Liver (tissue), 9 donors: ENCODE results near the gene MYO16. TPM values are rescaled to one million over a fixed set of nuclear protein-coding genes. Genes with fewer than 3 reads are reported as not detected.

Source experiments
- DNase-seq: peaks from one replicate; pipeline ENCODE4 v3.0.0-alpha.2; 2017; ENCODE audit warnings: low spot score
- H3K27ac ChIP-seq, 2 donors: one replicate each; pipeline ENCODE4 v1.7.0; 2013; ENCODE audit warnings: inconsistent platforms in 2 of 2, low read length in 2 of 2, control low read depth in 1 of 2, low read depth in 1 of 2, mild to moderate bottlenecking in 1 of 2
- H3K27me3 ChIP-seq, 4 donors: one replicate each; pipeline versions ENCODE4 v1.6.1 to v1.7.0; 2013; ENCODE audit warnings: low read length in 3 of 4, inconsistent platforms in 1 of 4, mild to moderate bottlenecking in 1 of 4, moderate library complexity in 1 of 4; ENCODE audit not compliant: control insufficient read depth in 4 of 4, insufficient read depth in 4 of 4
- H3K36me3 ChIP-seq, 4 donors: one replicate each; pipeline versions ENCODE4 v1.6.1 to v1.7.0; 2013; ENCODE audit warnings: low read length in 3 of 4, mild to moderate bottlenecking in 3 of 4, low read depth in 1 of 4, moderate library complexity in 1 of 4; ENCODE audit not compliant: control insufficient read depth in 4 of 4, insufficient read depth in 3 of 4
- H3K4me1 ChIP-seq, 4 donors: one replicate each; pipeline versions ENCODE4 v1.6.1 to v1.7.0; 2013; ENCODE audit warnings: low read length in 3 of 4, mild to moderate bottlenecking in 3 of 4, moderate library complexity in 1 of 4; ENCODE audit not compliant: control insufficient read depth in 4 of 4, insufficient read depth in 4 of 4
- H3K4me3 ChIP-seq, 3 donors: one replicate each; pipeline versions ENCODE4 v1.6.1 to v1.7.0; 2013; ENCODE audit warnings: low read length in 3 of 3, control low read depth in 1 of 3, low read depth in 1 of 3, mild to moderate bottlenecking in 1 of 3
- H3K9ac ChIP-seq, 2 donors: one replicate each; pipeline ENCODE4 v1.7.0; 2013; ENCODE audit warnings: low read length in 2 of 2, mild to moderate bottlenecking in 2 of 2, moderate library complexity in 2 of 2, control low read depth in 1 of 2, low read depth in 1 of 2
- H3K9me3 ChIP-seq, 4 donors: one replicate each; pipeline versions ENCODE4 v1.6.1 to v1.7.0; 2013; ENCODE audit warnings: low read length in 3 of 4; ENCODE audit not compliant: control insufficient read depth in 4 of 4
- CTCF ChIP-seq: fragments of 150-350 bp; IDR thresholded peaks from 2 replicates; pipeline ENCODE4 v1.5.1; 2017; ENCODE audit warnings: improper control_type of control experiment, low read depth, low read length; ENCODE audit not compliant: missing input control
- EGR1 ChIP-seq, 2 donors: IDR thresholded peaks; 2 replicates each; pipeline ENCODE4 v1.6.1; 2016 to 2018; ENCODE audit warnings: antibody characterized with exemption in 2 of 2, low read depth in 2 of 2
- FOXA1 ChIP-seq: IDR thresholded peaks from 2 replicates; pipeline ENCODE4 v1.6.1; 2016; ENCODE audit warnings: antibody characterized with exemption
- FOXA2 ChIP-seq: IDR thresholded peaks from 2 replicates; pipeline ENCODE4 v1.6.1; 2016; ENCODE audit warnings: antibody characterized with exemption
- GABPA ChIP-seq, 2 donors: IDR thresholded peaks in 1 of 2; conservative IDR thresholded peaks in 1 of 2; 2 replicates each; pipeline ENCODE4 v1.6.1; 2016; ENCODE audit warnings: antibody characterized with exemption in 2 of 2, mild to moderate bottlenecking in 1 of 2, moderate library complexity in 1 of 2
- HNF4A ChIP-seq, 2 donors: conservative IDR thresholded peaks; 2 replicates each; pipeline ENCODE4 v1.6.1; 2016; ENCODE audit warnings: antibody characterized with exemption in 2 of 2, mild to moderate bottlenecking in 2 of 2
- JUND ChIP-seq, 2 donors: IDR thresholded peaks; 2 replicates each; pipeline ENCODE4 v1.6.1; 2016; ENCODE audit warnings: antibody characterized with exemption in 2 of 2
- NR2F2 ChIP-seq: IDR thresholded peaks from 2 replicates; pipeline ENCODE4 v1.6.1; 2016; ENCODE audit warnings: antibody characterized with exemption
- RAD21 ChIP-seq, 2 donors: IDR thresholded peaks; 2 replicates each; pipeline ENCODE4 v1.6.1; 2016; ENCODE audit warnings: antibody characterized with exemption in 2 of 2, mild to moderate bottlenecking in 2 of 2
- RXRA ChIP-seq, 2 donors: IDR thresholded peaks; 2 replicates each; pipeline ENCODE4 v1.6.1; 2017 to 2018; ENCODE audit warnings: antibody characterized with exemption in 2 of 2, mild to moderate bottlenecking in 1 of 2
- SP1 ChIP-seq: IDR thresholded peaks from 2 replicates; pipeline ENCODE4 v1.6.1; 2018; ENCODE audit warnings: antibody characterized with exemption, mild to moderate bottlenecking
- TAF1 ChIP-seq: conservative IDR thresholded peaks from 2 replicates; pipeline ENCODE4 v1.6.1; 2016; ENCODE audit warnings: antibody characterized with exemption, mild to moderate bottlenecking
- YY1 ChIP-seq: IDR thresholded peaks from 2 replicates; pipeline ENCODE4 v1.6.1; 2016; ENCODE audit warnings: antibody characterized with exemption, mild to moderate bottlenecking
- WGBS: extraction: QIAGEN DNeasy Blood & Tissue Kit; methylation state at CpG from one replicate; pipeline ENCODE4 v1.1.7; 2013; 5-methylcytosine and 5-hydroxymethylcytosine counted together
- polyA plus RNA-seq, 2 donors: library from polyadenylated mRNA; stranded (reverse) in 1 of 2; unstranded in 1 of 2; fragments of 200-250 nt in 1 of 2; fragments of >200 nt in 1 of 2; fragmentation: Nextera tagmentation in 1 of 2; extraction: Ambion mirVana in 1 of 2; gene quantifications; one replicate each; pipeline versions ENCODE4 v1.2.1 to v1.2.3, GENCODE V29; 2013 to 2015
- total RNA-seq, 2 donors: library from RNA; depleted of rRNA; stranded (reverse); fragments of >200 nt; gene quantifications; one replicate each; pipeline ENCODE4 v1.2.3, GENCODE V29; 2014
- TF ChIP-seq, protein P1 (sequence below): IDR thresholded peaks from 2 replicates; pipeline ENCODE4 v1.6.1; 2016; ENCODE audit warnings: antibody characterized with exemption
- TF ChIP-seq, protein P2 (sequence below): IDR thresholded peaks from 2 replicates; pipeline ENCODE4 v1.6.1; 2016; ENCODE audit warnings: antibody characterized with exemption
- TF ChIP-seq, protein P3 (sequence below): IDR thresholded peaks from 2 replicates; pipeline ENCODE4 v1.6.1; 2016; ENCODE audit warnings: antibody characterized with exemption
- donor health status: healthy.
- donor health status: healthy.
- donor health status: healthy.
- donor health status: healthy.
- donor health status: healthy.

MYO16 gene
- total and polyA plus RNA-seq, 4 donors = 0.37 to 1.1 (median 0.68) TPM

DNA sequence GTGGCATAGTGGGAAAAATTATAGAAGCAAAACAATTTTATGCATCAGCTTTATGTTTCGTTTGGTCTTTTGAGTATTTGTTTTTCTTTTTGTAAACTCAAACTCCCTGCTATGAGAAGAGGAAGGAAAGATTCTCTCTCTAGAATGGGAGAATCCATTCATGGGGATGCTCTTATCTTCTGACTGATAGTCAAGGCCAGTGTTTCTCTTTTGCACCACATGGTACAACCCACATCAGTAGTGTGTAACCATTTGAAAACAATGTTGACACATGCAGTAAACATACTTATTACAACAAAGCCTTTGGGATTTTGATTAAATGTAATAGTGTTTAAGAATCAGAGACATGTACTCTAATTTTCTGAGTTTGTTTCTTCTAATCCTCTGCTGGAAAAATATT is 490.5 kb downstream of the MYO16 start (continued):
- TF ChIP-seq CTCF (no peak), JUND (IDR thresholded peaks at IDR 0.05) (no peak), EGR1 (IDR thresholded peaks at IDR 0.05; ENCODE audit: low read depth in 2 of 2) (no peak), YY1 (no peak), FOXA2 (no peak)
- TF ChIP-seq, protein P1, sequence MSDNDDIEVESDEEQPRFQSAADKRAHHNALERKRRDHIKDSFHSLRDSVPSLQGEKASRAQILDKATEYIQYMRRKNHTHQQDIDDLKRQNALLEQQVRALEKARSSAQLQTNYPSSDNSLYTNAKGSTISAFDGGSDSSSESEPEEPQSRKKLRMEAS = no peak
- TF ChIP-seq, protein P2, sequence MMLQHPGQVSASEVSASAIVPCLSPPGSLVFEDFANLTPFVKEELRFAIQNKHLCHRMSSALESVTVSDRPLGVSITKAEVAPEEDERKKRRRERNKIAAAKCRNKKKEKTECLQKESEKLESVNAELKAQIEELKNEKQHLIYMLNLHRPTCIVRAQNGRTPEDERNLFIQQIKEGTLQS = no peak

GRCh38 chr13:109121826-109122225 is 492.4 kb downstream of the MYO16 start:
- Histone ChIP-seq H3K36me3 (no peaks in the 10 kb centered on the region), H3K4me3 (no peak overlapping the region), H3K9ac (no peak overlapping the region), H3K9me3 (no peaks in the 10 kb centered on the region), H3K27ac (no peak overlapping the region), H3K4me1 (no peaks in the 10 kb centered on the region), H3K27me3 (no peaks in the 10 kb centered on the region)
- 96% methylated on average over 5 of the region's 5 CpGs for WGBS
- DNase-seq = no peak
- TF ChIP-seq GABPA (IDR thresholded peaks at IDR 0.05 in 1 of 2, conservative IDR thresholded peaks at IDR 0.05 in 1 of 2) = no peak
- TF ChIP-seq, protein P1 = no peak
- no peak for TF ChIP-seq JUND (IDR thresholded peaks at IDR 0.05)
- TF ChIP-seq HNF4A (conservative IDR thresholded peaks at IDR 0.05) = no peak
- no peak for TF ChIP-seq TAF1
- no peak for TF ChIP-seq RAD21 (IDR thresholded peaks at IDR 0.05)
- no peak for TF ChIP-seq YY1

GRCh38 chr13:109123971-109124370 is 494.6 kb downstream of the MYO16 start:
- Histone ChIP-seq H3K9ac (no peak overlapping the region), H3K9me3 (no peaks in the 10 kb centered on the region), H3K27me3 (no peaks in the 10 kb centered on the region), H3K4me1 (no peaks in the 10 kb centered on the region), H3K4me3 (no peak overlapping the region), H3K27ac (no peak overlapping the region), H3K36me3 (no peaks in the 10 kb centered on the region)
- DNase-seq = no peak
- WGBS = 91% methylated on average over 2 of the region's 2 CpGs
- TF ChIP-seq, protein P2 = no peak
- TF ChIP-seq, protein P1 = no peak
- TF ChIP-seq SP1 = no peak
- TF ChIP-seq NR2F2 = no peak
- no peak for TF ChIP-seq RXRA (IDR thresholded peaks at IDR 0.05)
- no peak for TF ChIP-seq TAF1
- no peak for TF ChIP-seq EGR1 (IDR thresholded peaks at IDR 0.05; ENCODE audit: low read depth in 2 of 2)
- TF ChIP-seq JUND (IDR thresholded peaks at IDR 0.05) = no peak
- no peak for TF ChIP-seq FOXA1
- TF ChIP-seq YY1 = no peak
- TF ChIP-seq HNF4A (conservative IDR thresholded peaks at IDR 0.05) = no peak
- TF ChIP-seq, protein P3, sequence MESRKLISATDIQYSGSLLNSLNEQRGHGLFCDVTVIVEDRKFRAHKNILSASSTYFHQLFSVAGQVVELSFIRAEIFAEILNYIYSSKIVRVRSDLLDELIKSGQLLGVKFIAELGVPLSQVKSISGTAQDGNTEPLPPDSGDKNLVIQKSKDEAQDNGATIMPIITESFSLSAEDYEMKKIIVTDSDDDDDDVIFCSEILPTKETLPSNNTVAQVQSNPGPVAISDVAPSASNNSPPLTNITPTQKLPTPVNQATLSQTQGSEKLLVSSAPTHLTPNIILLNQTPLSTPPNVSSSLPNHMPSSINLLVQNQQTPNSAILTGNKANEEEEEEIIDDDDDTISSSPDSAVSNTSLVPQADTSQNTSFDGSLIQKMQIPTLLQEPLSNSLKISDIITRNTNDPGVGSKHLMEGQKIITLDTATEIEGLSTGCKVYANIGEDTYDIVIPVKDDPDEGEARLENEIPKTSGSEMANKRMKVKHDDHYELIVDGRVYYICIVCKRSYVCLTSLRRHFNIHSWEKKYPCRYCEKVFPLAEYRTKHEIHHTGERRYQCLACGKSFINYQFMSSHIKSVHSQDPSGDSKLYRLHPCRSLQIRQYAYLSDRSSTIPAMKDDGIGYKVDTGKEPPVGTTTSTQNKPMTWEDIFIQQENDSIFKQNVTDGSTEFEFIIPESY = no peak
